HG03139 (cell line): ENCODE results near the gene TUBB.
"Not testable (repeated sequence)": the region's sequence is repeated elsewhere in the genome, so short reads cannot be mapped to it uniquely, and the experiment has no call there.

ENCODE experiments used
- ATAC-seq: cut with Tn5 transposase; IDR thresholded peaks from one replicate; pipeline ENCODE4 v1.9.1; 2021; ENCODE audit not compliant: unreplicated experiment

TUBB gene

GRCh38 chr6:30738532-30738931 lies 18.4 kb downstream of the TUBB start:
- no peak for ATAC-seq

GRCh38 chr6:30740540-30740870 lies 20.4 kb downstream of the TUBB start:
- ATAC-seq = no peak

GRCh38 chr6:30741063-30741779 lies 21.1 kb downstream of the TUBB start:
- no peak for ATAC-seq

- ATAC-seq = no peak
Measured at GRCh38 chr6:30741789-30742315, 21.7 kb downstream of the TUBB start.

GRCh38 chr6:30742316-30743098 lies 22.4 kb downstream of the TUBB start, which contains the start of gene FLOT1:
TSS of gene FLOT1 (minus strand) at chr6:30742687. CDS start at chr6:30742189, 498 bp downstream.
- peak; percentile 52 for ATAC-seq

- ATAC-seq = no peak
Measured at GRCh38 chr6:30743099-30744053, 23.2 kb downstream of the TUBB start.

GRCh38 chr6:30744054-30744805 lies 24.1 kb downstream of the TUBB start, which contains the start of gene IER3:
TSS of gene IER3 (minus strand) at chr6:30744547. CDS start at chr6:30744518, 29 bp downstream.
- ATAC-seq = no peak

GRCh38 chr6:30747300-30747687 lies 27.1 kb downstream of the TUBB start:
- ATAC-seq = no peak

- no peak for ATAC-seq
Measured at GRCh38 chr6:30747902-30748769, 28.0 kb downstream of the TUBB start.

- no peak for ATAC-seq
Measured at GRCh38 chr6:30748851-30749540, 28.8 kb downstream of the TUBB start.

GRCh38 chr6:30749554-30750378 lies 29.6 kb downstream of the TUBB start:
- ATAC-seq = no peak

GRCh38 chr6:30750379-30750668 lies 30.2 kb downstream of the TUBB start:
- no peak for ATAC-seq

- ATAC-seq = no peak
Measured at GRCh38 chr6:30752157-30752927, 32.2 kb downstream of the TUBB start.

- ATAC-seq = no peak
Measured at GRCh38 chr6:30754631-30755030, 34.5 kb downstream of the TUBB start.

- not testable (repeated sequence) for ATAC-seq
Measured at GRCh38 chr6:30756405-30757003, 36.4 kb downstream of the TUBB start.

- ATAC-seq = no peak
Measured at GRCh38 chr6:30757261-30757904, 37.2 kb downstream of the TUBB start.
